GM18498 (cell line): ENCODE data around the gene FSTL4.
"Not testable (repeated sequence)": the region's sequence is repeated elsewhere in the genome, so short reads cannot be mapped to it uniquely, and the experiment has no call there.

Experiments used
- ATAC-seq: cut with Tn5 transposase; IDR thresholded peaks from one replicate; pipeline ENCODE4 v1.9.1; 2021; ENCODE audit warnings: mild to moderate bottlenecking, moderate library complexity; ENCODE audit not compliant: unreplicated experiment

FSTL4 gene

DNA sequence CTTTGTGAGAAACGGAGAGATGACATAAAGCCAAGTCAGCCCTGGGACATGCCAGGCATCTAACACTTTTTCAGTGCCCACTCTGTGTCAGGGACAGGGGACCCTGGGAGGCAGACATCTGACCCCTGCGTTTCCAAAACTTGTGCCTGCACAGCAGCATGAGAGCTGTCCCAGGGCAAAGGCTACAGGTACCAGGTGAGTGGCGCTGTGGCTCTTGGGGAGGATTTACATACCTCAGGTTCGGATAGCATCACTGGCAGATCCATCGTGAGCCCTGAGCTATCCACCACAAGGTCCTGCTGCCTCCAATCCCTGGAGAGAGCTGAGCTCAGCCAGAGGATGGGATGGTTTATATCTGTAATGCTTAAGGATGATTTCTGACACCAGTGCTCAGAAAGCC, 52.4 kb downstream of the FSTL4 start:
- ATAC-seq = no peak

DNA sequence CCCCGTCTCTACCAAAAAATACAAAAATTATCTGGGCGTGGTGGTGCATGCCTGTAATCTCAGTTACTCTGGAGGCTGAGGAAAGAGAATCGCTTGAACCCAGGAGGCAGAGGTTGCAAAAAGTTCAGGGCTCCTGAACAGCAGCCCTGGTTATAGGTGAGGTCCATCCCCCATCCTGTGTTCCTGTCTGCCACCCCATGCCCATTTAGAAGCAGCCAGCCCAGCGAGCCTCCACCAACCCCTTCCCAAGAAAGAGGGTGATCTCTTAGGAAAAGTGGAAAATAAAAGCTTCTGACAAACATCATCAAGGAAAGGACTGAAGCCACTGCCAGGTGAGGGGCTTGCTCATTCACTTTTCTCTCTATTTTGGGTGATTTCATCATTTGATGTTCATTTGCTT, 55.8 kb downstream of the FSTL4 start:
- ATAC-seq = no peak

DNA sequence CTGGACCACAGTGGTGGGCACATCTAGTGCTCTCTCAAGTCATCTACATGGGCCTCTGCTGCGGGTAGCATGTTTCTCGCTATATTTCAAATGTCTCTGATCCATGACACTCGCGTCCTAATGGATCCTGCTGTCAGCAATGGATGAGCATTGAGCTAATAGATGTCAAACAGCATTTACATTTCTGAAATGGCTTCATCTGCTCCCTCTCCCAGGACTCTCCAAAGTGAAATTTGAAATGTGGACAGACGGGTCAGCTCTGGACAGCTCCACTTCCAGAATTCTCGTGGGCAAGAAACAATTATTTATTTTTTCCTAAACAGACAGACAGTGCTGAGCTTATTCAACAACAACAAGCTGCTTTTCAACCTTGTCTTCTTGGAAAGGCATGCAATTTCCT, 58.1 kb downstream of the FSTL4 start:
- ATAC-seq = no peak

DNA sequence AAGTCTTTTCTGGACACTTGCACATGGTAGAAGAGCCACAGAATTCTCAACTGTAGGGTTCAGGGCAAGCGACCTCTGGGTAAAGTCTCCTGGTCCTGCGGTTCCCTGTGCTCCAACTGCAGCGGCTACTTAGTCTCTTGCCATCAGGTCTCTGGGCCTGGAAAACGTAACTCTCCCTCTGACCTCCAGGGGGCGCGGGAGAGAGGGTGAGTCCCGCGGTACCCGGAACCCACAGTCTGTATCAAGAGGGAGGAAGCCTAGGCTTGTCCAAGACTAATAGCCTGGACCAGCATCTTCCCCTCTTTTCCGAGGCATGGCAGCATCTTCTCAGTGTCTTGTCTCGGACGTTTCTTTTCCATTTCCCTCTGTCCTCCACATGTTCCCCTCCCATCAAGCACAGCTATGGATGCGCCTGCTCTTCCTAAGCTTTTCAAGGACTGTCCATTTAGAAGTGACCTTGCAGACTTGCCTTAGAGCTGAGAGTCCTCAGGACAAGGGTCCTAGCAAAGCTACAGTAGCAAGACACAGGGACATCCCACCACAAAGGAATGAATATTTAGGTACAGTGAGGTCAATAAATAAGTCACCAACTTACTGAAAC, 59.3 kb downstream of the FSTL4 start:
- ATAC-seq = no peak

DNA sequence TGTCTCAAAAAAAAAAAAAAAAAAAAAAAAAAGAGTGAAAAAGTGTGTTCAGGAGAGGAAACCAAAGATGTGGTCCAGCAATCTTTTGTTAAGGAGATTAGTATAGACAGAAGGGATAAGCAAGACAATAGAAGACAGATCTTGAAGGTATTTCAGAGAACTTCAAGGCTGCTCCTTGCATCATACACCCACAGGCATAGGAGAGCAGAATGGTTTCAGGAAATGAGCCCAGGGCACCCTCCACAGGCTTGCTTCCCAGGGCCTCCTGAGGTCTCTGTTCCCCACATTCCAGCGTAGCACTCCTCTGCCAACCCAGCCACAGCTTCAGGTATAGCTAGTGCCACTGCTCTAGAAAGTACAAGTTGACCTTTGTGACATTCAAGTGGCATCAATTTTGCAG, 65.8 kb downstream of the FSTL4 start:
- no peak for ATAC-seq

DNA sequence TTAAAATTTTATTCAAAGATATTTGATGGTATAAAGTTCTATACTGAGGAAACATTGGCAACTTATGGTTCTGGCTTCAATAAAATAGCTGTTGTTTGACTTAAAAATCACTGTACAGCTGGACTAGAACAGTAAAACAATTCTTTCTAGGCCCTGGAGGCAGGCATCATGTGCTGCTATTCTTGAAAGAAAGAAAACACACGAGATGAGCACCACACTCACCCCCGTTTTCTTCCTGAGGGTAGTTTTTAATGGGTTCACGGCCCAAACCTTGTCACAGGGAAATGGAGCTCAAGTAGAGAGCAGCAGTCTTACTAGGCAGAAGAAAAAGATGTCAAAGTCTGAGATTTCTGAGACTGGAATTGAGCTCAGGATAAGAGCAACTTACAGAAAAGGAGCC, 68.0 kb downstream of the FSTL4 start:
- ATAC-seq = no peak

DNA sequence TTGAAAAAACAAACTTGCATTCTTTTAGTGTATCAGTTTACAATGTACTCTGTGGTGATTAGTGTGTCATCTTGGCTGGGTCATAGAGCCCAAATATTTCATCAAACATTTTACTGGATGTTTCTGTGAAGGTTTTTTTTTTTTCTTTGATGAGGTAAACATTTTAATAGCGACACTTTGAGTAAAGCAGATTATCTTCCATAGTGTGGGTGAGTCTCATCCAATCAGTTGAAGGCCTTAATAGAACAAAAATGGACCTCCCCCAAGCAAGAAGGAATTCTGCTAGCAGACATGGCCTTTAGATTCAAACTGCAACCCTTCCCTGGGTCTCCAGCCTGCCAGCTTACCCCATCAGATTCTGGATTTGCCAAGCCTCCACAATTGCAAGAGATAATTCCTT, 72.5 kb downstream of the FSTL4 start:
- no peak for ATAC-seq

DNA sequence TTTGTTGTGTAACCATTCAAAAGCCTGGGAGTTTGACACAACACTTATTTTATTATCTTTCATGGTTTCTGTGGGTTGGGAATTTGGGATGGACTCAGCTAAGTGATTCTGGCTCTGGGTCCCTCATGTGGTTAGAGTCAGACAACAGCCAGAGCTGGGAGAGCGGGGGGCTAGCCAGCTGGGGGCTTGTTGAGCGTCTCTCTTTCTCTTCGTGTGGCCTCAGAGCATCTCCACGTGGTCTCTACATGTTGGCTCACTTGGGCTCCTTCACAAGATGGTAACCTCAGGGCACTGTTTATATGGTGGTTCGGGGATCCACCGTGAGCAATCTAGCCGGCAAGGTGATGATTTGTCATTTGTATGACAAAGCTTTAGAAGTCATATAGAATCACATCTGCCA, 73.6 kb downstream of the FSTL4 start:
- no peak for ATAC-seq

DNA sequence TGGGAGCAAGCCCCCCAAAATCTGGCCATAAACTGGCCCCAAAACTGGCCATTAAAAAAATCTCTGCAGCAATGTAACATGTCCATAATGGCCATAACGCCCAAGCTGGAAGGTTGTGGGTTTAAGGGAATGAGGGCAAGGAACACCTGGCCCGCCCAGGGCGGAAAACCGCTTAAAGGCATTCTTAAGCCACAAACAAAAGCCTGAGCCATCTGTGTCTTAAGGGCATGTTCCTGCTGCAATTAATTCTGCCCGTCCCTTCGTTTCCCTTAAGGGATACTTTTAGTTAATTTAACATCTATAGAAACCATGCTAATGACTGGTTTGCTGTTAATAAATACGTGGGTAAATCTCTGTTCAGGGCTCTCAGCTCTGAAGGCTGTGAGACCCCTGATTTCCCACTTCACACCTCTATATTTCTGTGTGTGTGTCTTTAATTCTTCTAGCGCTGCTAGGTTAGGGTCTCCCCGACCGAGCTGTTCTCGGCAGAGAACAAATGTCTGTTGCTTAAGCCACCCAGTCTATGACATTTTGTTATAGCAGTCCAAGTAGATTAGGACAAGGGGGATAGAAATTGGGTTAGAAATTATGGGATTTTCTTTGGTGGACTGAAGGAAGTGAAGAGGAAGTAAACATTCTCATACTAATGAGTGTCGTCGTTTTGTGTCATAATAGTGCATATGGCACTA, 77.0 kb downstream of the FSTL4 start:
- ATAC-seq = not testable (repeated sequence)

DNA sequence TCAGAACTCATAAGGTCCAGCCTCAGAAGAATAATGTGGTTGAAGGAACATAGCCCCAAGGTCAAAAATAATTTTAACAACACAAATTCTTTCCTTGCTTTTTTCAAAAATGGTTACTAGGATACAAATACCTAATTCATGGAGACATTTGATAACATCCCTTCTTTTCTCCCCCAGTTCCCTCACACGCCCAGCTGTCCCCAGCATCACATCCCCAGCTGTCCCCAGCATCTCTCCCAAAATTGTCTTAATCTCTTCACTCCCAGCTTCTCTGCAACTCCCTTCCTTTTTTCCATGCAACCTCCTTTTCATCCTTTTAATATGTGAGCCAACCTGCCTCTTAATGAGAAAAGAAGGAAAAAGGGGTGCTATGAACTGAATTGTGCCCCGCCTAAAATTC, 77.8 kb downstream of the FSTL4 start:
- no peak for ATAC-seq

DNA sequence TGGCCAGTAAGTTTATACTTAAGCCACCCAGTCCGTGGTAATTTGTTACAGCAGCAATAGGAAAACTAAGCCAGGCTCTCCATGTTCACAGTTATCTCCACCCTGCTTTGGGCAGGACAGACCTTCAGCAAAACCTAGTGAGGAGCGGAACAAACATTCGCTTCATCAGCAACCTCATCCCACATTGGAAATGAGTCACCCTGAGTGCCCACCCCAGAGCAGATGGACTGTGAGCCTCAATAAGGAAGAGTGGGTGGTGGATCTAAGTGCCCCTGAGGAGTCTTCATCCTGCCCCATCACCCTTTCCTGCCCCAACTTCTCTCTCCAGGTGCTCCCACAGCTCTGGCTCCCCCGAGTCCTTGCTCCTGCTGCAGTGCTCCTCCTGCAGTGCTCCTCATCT, 78.8 kb downstream of the FSTL4 start:
- ATAC-seq = no peak

DNA sequence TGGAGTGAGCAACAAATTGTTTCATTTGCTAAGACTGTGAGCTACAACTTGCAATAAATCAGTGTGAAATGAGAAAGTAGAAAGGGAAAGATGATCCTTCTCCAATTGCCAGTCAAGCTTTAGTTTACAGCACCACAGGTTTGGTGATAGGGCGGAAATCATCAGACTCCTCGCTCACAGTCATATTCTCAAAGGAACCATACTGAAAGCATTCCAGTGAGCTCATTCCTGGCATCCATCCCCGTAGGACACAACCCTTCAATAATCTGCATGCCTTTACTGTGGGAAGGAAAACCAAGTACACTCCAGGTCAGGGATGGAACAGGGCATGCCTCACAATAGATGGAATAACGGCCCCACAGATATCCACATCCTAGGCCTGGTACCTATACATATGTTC, 80.7 kb downstream of the FSTL4 start:
- no peak for ATAC-seq

DNA sequence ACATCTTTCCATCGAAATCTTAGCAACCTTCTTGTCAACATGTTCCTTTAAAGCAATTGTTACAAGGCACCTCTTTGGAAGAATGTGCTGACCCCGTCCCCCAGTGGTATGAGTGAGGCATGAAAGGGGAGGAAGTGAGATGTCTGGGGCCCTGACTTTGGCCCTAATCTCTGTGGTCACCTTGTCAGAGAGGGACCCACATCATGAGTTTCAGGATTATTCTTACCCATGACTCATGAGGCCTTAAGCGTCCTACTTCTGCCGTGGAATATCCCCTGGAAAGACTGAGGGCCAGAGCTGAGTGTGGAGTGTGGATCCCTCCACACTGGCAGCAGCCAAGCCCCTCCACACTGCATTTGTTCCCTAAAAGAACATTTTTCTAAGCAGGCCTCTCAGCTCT, 81.2 kb downstream of the FSTL4 start:
- ATAC-seq = peak; percentile 74

DNA sequence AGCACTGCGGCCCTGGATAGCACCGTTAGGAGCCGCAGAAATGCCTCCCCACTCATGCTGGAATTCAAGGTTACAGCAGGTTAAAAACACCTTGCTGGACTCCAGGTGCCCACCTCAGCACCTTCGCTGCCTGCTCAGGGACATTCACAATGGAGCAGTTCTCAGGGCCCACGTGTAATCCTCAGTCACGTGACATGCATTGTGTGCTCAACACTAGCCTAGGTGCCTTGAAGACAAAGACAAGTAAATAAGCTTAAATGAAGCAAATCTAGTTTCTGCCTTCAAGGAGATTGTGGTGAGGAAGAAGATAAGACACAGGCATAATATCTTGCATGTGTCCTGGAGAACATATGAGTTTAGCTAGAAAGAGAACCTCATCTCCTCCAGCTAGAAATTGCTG, 82.1 kb downstream of the FSTL4 start:
- no peak for ATAC-seq

DNA sequence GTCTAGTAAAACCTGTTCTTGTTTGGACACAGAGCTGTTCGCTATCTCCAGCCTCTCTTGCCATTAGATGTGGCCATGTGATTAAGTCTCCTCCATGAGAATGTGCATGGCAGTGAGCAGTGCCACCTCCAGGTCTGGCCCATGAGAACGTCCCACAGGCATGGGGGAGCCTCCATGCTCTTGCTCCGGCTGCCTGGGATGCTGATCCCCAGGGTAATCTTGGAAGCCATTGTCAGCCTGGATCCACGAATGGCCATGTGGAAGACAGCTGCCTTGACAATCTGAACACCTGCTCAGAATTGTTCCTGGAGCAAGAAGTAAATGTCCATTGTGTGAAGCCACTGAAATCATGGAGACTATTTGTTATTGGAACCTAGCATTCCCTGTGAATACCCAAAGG, 83.5 kb downstream of the FSTL4 start:
- ATAC-seq = no peak

DNA sequence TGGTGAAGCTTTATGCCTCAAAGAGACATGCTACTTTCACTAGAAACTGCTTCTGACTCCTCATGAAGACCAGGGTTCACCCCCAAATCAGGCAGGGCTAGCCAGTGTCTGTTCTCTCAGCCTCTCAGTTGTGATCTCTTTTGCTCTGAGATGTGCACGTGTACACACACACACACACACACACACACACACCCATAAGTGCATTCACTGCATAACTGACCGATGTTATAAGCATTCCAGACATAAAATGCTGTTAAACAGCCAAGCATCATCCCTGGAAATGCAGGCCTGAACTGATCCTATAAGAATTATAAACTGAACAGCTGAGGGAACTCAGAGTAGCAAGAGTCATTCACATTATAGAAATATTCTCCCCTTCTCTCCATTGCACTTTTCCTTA, 85.0 kb downstream of the FSTL4 start:
- no peak for ATAC-seq

DNA sequence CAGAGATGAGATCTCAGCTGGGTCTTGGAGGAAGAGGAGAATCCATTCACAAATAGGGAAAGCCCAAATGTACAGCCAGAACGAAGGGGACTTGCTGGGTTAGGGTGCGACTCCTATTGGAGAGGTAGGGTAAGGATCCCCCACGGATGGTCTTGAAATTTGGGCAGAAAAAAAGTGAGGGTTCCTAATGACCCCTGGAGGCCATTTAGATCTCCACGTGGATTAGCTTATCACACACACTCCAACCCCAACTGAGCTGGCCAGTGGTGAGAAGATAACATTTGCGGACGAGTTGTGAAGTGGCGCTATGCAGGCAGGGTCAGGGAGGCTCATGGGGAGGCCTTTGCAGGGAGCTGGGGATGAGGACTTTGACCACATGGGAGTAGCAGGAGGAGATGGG, 86.0 kb downstream of the FSTL4 start:
- no peak for ATAC-seq

DNA sequence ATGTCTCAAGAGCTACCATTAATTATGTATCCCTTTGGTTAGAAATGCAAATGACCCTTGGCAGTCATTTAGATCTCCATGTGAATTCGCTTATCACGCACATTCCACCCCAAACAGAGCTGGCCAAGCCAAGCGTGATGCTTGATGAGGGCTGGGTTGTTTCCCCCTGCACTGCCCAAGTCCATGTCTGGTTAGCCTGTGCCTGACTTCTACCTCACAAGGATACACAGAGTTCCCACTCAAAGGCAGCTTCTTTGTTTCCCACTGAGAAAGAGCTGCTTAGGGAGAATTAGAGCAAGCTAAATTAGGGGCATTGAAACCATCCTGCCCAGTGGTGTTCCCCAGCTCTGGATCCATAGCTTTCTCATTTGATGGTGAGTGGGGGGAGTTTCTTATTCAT, 87.2 kb downstream of the FSTL4 start:
- ATAC-seq = no peak

DNA sequence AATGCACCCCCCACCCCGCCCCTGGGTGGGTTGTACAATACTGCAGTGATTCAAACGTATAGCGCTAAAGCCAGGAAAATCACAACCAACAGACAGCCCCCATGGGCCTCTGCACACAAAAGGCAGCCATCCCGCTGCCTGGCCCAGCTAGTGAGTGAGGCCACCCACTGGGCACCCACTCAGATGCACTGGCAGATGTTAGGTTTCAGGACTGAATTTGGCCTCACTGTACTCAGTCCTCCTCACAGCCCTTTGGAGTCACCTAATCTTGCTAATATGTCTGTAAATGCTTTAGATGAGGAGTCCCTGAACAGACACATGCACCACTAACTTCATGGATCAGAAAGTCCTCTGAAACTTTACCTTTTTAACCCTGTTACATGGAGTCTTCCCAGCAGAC, 87.7 kb downstream of the FSTL4 start:
- no peak for ATAC-seq

DNA sequence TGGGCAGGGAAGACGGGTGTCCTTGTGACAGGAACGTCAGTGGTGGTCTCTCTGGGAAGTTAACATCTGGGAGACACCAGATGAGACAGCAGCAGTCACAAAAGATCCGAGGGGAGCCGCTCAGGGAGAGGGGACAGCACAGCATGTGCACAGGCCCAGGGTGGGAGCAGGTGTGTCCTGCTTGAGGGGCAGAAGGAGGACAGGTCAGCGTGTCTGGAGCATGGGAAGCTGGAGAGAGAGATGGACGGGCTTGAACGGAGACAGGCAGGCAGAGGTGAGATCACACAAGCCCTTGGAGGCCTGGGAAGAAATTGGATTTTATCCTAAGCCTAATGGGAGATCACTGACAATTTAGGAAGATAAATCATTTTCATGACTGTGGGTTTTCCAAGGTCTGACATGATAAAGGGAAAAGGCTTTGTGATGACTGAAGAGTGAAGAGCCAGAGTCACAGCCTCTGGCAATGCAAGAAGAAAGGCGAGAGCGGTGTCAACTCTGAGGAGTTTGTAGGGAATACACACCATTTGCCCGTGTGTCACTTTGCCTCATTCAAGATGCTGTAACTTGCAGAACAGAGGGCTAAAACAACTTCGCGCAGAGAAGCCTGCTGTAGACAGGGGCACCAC, 88.3 kb downstream of the FSTL4 start:
- ATAC-seq = no peak

DNA sequence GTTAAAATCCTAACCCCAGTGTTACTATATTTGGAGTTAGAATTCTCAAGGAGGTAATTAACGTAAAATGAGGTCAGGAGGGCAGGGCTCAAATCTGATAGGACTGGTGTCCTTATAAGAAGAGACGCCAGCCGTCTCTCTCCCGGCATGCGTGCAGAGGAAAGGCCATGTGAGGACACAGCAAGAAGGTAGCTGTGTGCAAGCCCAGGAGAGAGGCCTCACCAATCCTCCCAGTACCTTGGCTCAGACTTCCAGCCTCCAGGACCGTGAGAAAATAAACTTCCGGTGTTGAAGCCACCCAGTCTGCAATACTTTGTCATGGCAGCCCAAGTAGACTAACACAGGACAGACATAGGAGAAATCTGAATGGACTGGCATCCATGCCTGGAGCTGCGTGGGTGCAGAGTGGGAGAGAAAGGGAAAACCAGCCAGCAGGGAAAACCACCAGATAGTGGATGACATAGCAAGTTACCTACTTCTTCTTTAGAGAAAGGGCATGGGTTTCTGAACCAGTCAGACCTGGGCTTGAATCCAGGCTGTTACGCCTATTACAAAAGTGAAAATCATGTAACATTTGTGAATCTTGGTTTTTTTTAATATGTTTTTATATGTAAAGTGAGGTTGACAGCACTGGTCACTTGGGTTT, 89.2 kb downstream of the FSTL4 start:
- ATAC-seq = no peak

DNA sequence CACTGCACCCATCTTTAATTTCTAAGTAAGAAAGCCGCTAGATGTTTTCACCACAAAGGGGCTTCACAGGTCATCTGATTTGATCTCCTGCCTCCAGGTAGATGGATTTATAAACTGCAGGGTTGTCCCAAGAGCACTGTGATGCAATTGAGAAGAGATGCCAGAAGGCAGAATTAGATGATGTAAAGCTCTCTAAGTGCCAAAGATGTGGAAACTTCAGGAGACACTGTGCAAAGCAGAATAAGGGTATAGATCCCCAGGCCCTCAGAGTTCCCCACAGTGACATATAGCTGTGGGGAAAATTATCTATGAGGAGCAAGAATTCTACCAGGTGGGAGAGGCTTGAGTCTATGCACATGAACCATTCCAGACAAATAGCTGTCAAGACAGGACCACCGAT, 90.5 kb downstream of the FSTL4 start:
- no peak for ATAC-seq
